OCI-LY1 (cell line): ENCODE data around the gene PLXNA2.

ENCODE experiments used
- H2AFZ ChIP-seq: fragments of 200-600 bp; sonication (generic), shearing (Covaris generic); 2 replicates; pipeline ENCODE4 v1.6.0; 2014; ENCODE audit warnings: antibody characterized with exemption, mild to moderate bottlenecking, low read length
- H3F3A ChIP-seq: fragments of 200-600 bp; sonication (generic), shearing (Covaris generic); 2 replicates; pipeline ENCODE4 v1.6.0; 2014; ENCODE audit warnings: mild to moderate bottlenecking, antibody characterized with exemption, low read length, moderate library complexity; ENCODE audit not compliant: insufficient read depth
- H3K27ac ChIP-seq: fragments of 200-600 bp; sonication (generic); 2 replicates; pipeline ENCODE4 v1.5.1; 2014; ENCODE audit warnings: low read length, mixed run types, mild to moderate bottlenecking, low read depth; ENCODE audit not compliant: poor library complexity, severe bottlenecking
- H3K27me3 ChIP-seq: fragments of 200-600 bp; sonication (generic); 2 replicates; pipeline ENCODE4 v1.6.0; 2014; ENCODE audit warnings: antibody characterized with exemption, mild to moderate bottlenecking, low read length, moderate library complexity; ENCODE audit not compliant: insufficient read depth
- H3K36me3 ChIP-seq: fragments of 200-600 bp; sonication (generic); 2 replicates; pipeline ENCODE4 v1.6.1; 2014; ENCODE audit warnings: mild to moderate bottlenecking, antibody characterized with exemption, low read length, moderate library complexity, mixed read lengths; ENCODE audit not compliant: insufficient read depth
- H3K4me1 ChIP-seq: fragments of 200-600 bp; sonication (generic); 2 replicates; pipeline ENCODE4 v1.5.1; 2014; ENCODE audit warnings: mild to moderate bottlenecking, low read length, moderate library complexity; ENCODE audit not compliant: insufficient read depth, severe bottlenecking
- H3K4me2 ChIP-seq: fragments of 200-600 bp; sonication (generic), shearing (Covaris generic); 2 replicates; pipeline ENCODE4 v1.6.1; 2014; ENCODE audit warnings: low read length
- H3K4me3 ChIP-seq: fragments of 200-600 bp; sonication (generic); 2 replicates; pipeline ENCODE4 v1.5.1; 2014; ENCODE audit warnings: low read length, low read depth, mild to moderate bottlenecking, mixed read lengths; ENCODE audit not compliant: poor library complexity, severe bottlenecking
- H3K79me2 ChIP-seq: fragments of 200-600 bp; shearing (Covaris generic); 2 replicates; pipeline ENCODE4 v1.6.1; 2016; ENCODE audit warnings: mixed run types, low read length, mixed read lengths; ENCODE audit not compliant: insufficient read depth
- H3K9ac ChIP-seq: fragments of 200-600 bp; sonication (generic), shearing (Covaris generic); 2 replicates; pipeline ENCODE4 v1.6.1; 2014; ENCODE audit warnings: mild to moderate bottlenecking, low read length, mixed read lengths
- H3K9me2 ChIP-seq: fragments of 200-600 bp; sonication (generic), shearing (Covaris generic); 2 replicates; pipeline ENCODE4 v1.6.1; 2014; ENCODE audit warnings: low read depth, mild to moderate bottlenecking, low read length, mixed read lengths
- H3K9me3 ChIP-seq: fragments of 200-600 bp; shearing (Covaris generic); 2 replicates; pipeline ENCODE4 v1.6.1; 2014; ENCODE audit warnings: low read length, mixed read lengths
- H4K20me1 ChIP-seq: fragments of 200-600 bp; sonication (generic), shearing (Covaris generic); 2 replicates; pipeline ENCODE4 v1.6.0; 2016; ENCODE audit warnings: mild to moderate bottlenecking, low read length; ENCODE audit not compliant: insufficient read depth
- EZH2 ChIP-seq: fragments of 200-600 bp; sonication (generic), shearing (Covaris generic); IDR thresholded peaks from 2 replicates; pipeline ENCODE4 v1.8.0; 2017; ENCODE audit warnings: borderline replicate concordance, mixed run types, mild to moderate bottlenecking, antibody characterized with exemption, low read length, moderate library complexity, mixed read lengths
- TF ChIP-seq, protein P1 (sequence below): fragments of 200-600 bp; sonication (generic), shearing (Covaris generic); IDR thresholded peaks from 2 replicates; pipeline ENCODE4 v1.5.1; 2017; ENCODE audit warnings: mild to moderate bottlenecking, antibody characterized with exemption, low read length, moderate library complexity, mixed read lengths

PLXNA2 gene

GRCh38 chr1:208272713-208273112 is 28.5 kb upstream of the PLXNA2 start:
- no peaks in the 10 kb centered on the region for H3K27me3 ChIP-seq
- no peak overlapping the region for H3K4me2 ChIP-seq
- no peaks in the 10 kb centered on the region for H3K9me2 ChIP-seq
- no peak overlapping the region for H3K4me3 ChIP-seq
- H4K20me1 ChIP-seq = no peaks in the 10 kb centered on the region
- no peaks in the 10 kb centered on the region for H3K79me2 ChIP-seq
- H3K9ac ChIP-seq = no peak overlapping the region
- H3K9me3 ChIP-seq = no peaks in the 10 kb centered on the region
- no peaks in the 10 kb centered on the region for H3K36me3 ChIP-seq
- no peak overlapping the region for H3K27ac ChIP-seq
- H2AFZ ChIP-seq = no peak overlapping the region
- no peaks in the 10 kb centered on the region for H3K4me1 ChIP-seq
- TF ChIP-seq EZH2 = no peak
- TF ChIP-seq, protein P1, sequence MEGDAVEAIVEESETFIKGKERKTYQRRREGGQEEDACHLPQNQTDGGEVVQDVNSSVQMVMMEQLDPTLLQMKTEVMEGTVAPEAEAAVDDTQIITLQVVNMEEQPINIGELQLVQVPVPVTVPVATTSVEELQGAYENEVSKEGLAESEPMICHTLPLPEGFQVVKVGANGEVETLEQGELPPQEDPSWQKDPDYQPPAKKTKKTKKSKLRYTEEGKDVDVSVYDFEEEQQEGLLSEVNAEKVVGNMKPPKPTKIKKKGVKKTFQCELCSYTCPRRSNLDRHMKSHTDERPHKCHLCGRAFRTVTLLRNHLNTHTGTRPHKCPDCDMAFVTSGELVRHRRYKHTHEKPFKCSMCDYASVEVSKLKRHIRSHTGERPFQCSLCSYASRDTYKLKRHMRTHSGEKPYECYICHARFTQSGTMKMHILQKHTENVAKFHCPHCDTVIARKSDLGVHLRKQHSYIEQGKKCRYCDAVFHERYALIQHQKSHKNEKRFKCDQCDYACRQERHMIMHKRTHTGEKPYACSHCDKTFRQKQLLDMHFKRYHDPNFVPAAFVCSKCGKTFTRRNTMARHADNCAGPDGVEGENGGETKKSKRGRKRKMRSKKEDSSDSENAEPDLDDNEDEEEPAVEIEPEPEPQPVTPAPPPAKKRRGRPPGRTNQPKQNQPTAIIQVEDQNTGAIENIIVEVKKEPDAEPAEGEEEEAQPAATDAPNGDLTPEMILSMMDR = no peak
- H3F3A ChIP-seq = no peaks in the 10 kb centered on the region

- H3K9me3 ChIP-seq = no peaks in the 10 kb centered on the region
- no peak overlapping the region for H3K4me3 ChIP-seq
- H3K27me3 ChIP-seq = no peaks in the 10 kb centered on the region
- no peak overlapping the region for H3K9ac ChIP-seq
- H3K9me2 ChIP-seq = no peaks in the 10 kb centered on the region
- H3K79me2 ChIP-seq = no peaks in the 10 kb centered on the region
- H3K27ac ChIP-seq = no peak overlapping the region
- no peaks in the 10 kb centered on the region for H3K36me3 ChIP-seq
- H4K20me1 ChIP-seq = no peaks in the 10 kb centered on the region
- no peak overlapping the region for H3K4me2 ChIP-seq
- no peaks in the 10 kb centered on the region for H3F3A ChIP-seq
- no peaks in the 10 kb centered on the region for H3K4me1 ChIP-seq
- no peak overlapping the region for H2AFZ ChIP-seq
- TF ChIP-seq, protein P1 = no peak
- TF ChIP-seq EZH2 = no peak
Measured at GRCh38 chr1:208272311-208272710, 28.1 kb upstream of the PLXNA2 start.

DNA sequence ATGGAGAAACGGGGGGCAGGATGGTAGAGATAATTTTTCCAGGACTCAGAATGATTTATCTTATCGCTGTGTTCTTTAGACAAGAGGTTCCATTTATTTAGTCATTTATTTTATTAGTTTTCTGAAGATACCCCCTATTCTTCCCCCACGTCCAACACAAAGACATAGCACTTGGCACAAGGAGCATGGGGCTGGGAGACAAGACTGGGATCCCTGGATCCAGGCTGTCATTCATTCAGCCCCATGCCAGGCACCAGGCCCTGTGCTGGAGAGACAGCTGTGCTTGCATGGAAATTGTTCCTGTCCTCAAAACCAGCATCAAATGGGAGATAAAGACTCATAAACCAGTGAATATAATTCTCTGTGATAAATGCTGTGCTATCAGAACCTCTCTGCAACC is 27.1 kb upstream of the PLXNA2 start:
- H3K27me3 ChIP-seq = no peaks in the 10 kb centered on the region
- H3K4me1 ChIP-seq = no peaks in the 10 kb centered on the region

More for the DNA sequence above, 27.1 kb upstream of the PLXNA2 start:
- Histone ChIP-seq H4K20me1 (no peaks in the 10 kb centered on the region), H3K36me3 (no peaks in the 10 kb centered on the region), H3K9me3 (no peaks in the 10 kb centered on the region), H3K4me3 (no peak overlapping the region), H3K9ac (no peak overlapping the region), H3K27ac (no peak overlapping the region), H2AFZ (no peak overlapping the region), H3K9me2 (no peaks in the 10 kb centered on the region), H3K4me2 (no peak overlapping the region), H3F3A (no peaks in the 10 kb centered on the region), H3K79me2 (no peaks in the 10 kb centered on the region)
- TF ChIP-seq, protein P1 = no peak
- no peak for TF ChIP-seq EZH2
